GM12892 (cell line): Measurements from ENCODE around the gene CPXM1. TPM values are rescaled to one million over a fixed set of nuclear protein-coding genes. Genes with fewer than 3 reads are reported as not detected.

Experiments used
- DNase-seq: peaks from one replicate; pipeline ENCODE4 v3.0.0; 2011; ENCODE audit not compliant: insufficient read length
- FAIRE-seq: peaks from 2 replicates; lab custom pipeline; 2011; peaks lifted over from hg19 to GRCh38; lab: Jason Lieb, UNC
- POLR2A ChIP-seq: IDR thresholded peaks from 2 replicates; pipeline ENCODE4 v1.6.1; 2011; ENCODE audit warnings: low read depth, low read length, control low read depth
- POLR2AphosphoS5 ChIP-seq: IDR thresholded peaks from 2 replicates; pipeline ENCODE4 v1.6.1; 2011; ENCODE audit warnings: low read depth, low read length, control low read depth
- TAF1 ChIP-seq: IDR thresholded peaks from 2 replicates; pipeline ENCODE4 v1.6.1; 2011; ENCODE audit warnings: low read depth, mild to moderate bottlenecking, control low read depth, low read length, borderline replicate concordance
- polyA plus RNA-seq: library from polyadenylated mRNA; unstranded; fragments of >200 nt; gene quantifications from one replicate; pipeline ENCODE4 v1.2.1, GENCODE V29; 2012; ENCODE audit warnings: missing spikeins, inconsistent platforms; ENCODE audit not compliant: missing spikeins

Gene CPXM1
- polyA plus RNA-seq: 0.23 TPM

DNA sequence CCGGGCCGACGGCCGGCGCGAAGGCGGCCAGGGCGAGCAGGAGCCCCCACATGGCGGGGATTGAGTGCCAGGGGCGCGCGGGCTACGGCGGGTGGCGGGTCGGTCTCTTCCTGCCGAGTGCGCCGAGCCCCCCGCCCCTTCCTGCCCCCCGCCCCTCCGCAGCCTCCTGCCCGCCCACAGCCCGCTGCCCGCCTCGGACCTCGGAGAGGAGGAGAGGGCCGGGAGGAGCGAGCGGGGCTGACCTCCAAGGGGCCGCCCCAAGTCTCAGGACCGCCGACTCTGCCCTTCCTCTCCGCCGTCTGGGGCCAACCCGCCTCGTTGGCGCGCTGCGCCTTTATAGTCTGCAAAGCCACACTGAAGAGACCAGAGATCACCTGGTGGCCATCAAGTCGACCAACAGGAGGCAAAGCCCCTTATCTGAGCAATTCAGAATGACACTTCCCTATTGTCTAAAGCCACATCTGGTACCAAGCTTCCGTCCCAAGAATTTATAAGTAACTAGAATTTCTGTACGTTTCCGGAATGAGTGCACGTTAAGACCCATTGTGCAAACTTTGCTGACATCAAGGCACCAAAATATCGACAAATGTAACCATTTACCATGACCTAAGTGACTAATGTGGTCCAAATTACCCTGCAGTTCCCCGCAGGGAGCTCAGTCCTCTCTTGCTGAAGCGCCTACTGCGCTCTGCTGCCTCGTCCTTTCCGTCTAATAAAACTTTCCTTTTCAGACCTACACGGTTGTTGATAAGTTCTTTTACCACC, at the start of gene CPXM1:
TSS of gene CPXM1 (minus strand) at position 107 of the 765 bp plus-strand sequence. CDS start at position 52, 55 bp downstream.
- TF ChIP-seq TAF1: no peak
- TF ChIP-seq POLR2A: no peak
- no peak for TF ChIP-seq POLR2AphosphoS5
- FAIRE-seq (no peak), DNase-seq (no peak)

DNA sequence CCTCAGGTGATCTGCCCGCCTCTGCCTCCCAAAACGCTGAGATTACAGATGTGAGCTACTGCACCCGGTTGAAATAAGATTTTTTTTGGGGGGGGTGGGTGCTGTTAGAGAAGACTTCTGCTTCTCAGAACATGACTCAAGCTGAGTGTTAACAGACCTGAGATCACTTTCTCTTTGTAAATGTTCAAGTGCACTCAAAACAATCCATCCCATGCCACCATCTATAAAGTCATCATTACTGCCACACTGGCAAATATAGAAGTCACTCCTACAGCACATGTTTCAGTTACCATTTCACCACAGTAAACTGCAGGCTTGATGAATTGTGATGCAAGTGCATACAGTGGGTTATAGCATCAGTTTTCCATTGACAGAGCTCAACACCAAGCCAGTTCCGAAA, 49.1 kb upstream of the CPXM1 start:
- no peak for TF ChIP-seq POLR2AphosphoS5
- TF ChIP-seq POLR2A: no peak
- TF ChIP-seq TAF1: no peak
- DNase-seq: no peak
- FAIRE-seq: no peak

DNA sequence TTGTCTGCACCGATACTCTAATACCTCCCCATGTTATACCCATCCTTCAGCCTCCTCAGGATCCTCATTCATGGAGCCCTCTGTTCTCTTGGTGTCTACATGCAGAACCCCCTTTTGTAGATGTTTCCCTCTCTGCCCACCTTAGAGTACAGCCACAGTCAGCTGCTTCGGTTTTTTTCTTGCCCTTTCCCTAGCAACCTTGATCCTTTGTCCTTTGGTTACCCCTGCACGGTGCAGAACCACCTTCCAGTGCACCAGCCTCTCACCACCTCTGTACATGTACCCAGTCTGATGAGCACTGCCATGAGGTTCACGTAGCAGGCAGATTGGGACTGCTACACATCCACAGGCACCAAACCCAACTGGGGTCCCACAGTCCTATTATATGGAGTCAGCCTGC, 47.4 kb upstream of the CPXM1 start:
- DNase-seq: no peak
- TF ChIP-seq POLR2AphosphoS5 (no peak), POLR2A (no peak), TAF1 (no peak)
- FAIRE-seq: no peak

DNA sequence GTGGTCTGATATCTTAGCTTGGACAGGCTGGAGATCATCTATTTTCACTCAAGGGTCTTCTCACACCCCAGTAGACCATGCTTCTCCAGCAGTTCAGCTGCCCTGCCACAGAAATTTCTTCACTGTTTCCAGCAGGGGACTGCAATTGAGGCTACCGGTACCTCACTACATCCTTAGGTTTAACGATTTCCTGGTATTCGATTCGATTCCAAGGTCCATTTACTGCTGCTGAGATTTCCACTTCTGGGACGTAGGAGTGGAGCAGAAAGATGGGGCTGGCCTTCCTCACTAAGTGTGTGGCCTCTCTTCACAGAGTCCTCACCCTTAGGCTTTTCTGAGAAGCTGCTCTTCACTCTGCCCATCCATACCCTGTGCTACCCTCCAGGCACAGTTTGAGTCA, 46.3 kb upstream of the CPXM1 start:
- no peak for FAIRE-seq

DNA sequence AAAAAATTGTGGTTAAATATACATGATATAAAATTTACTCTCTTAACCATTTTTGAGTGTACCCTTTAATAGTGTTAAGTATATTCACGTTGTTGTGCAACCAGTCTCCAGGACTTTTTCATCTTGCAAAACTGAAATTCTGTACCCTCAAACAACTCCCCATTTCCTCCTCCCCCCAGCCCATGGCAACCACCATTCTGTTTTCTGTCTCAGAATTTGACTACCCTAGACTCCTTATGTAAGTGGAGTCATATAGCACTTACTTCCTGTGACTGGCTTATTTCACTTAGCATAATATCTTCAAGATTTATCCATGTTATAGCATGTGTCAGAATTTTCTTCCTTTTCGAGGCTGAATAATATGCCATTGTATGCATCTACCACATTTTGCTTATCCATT, 45.2 kb upstream of the CPXM1 start:
- DNase-seq: no peak
- no peak for TF ChIP-seq POLR2A
- no peak for TF ChIP-seq POLR2AphosphoS5
- TF ChIP-seq TAF1: no peak
- no peak for FAIRE-seq

More for the DNA sequence above, 46.3 kb upstream of the CPXM1 start:
- TF ChIP-seq TAF1 (no peak), POLR2AphosphoS5 (no peak), POLR2A (no peak)
- DNase-seq: no peak

DNA sequence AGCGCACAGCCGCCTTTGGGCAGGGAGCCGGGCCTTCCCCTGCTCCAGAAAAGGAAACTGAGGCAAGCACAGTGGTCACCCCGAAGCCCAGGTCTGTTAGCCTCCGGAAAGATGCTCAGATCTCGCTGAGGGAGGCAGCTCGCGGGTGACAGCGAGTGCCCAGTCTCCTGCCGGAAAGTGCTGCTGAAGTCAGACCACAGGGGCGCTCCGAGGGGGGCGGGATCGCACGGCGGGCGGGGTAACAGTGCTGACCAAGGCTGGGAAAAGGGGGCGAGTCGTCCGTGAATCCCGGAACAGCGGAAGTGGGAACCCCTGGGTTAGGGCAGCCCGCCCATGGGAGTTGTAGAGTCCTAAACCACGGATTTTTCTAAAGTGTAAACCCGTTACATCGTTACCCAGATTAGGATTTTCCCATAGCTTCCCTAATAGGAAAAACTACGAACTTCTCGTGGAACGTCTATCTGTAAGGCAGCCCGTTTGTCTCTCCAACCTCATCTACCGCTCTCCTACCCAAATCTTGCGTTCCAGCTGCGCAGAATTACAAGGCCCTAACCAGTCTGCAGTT, 40.6 kb upstream of the CPXM1 start:
- peak; percentile 9 for FAIRE-seq
- no peak for TF ChIP-seq POLR2AphosphoS5
- TF ChIP-seq TAF1: no peak
- DNase-seq: peak; percentile 61

DNA sequence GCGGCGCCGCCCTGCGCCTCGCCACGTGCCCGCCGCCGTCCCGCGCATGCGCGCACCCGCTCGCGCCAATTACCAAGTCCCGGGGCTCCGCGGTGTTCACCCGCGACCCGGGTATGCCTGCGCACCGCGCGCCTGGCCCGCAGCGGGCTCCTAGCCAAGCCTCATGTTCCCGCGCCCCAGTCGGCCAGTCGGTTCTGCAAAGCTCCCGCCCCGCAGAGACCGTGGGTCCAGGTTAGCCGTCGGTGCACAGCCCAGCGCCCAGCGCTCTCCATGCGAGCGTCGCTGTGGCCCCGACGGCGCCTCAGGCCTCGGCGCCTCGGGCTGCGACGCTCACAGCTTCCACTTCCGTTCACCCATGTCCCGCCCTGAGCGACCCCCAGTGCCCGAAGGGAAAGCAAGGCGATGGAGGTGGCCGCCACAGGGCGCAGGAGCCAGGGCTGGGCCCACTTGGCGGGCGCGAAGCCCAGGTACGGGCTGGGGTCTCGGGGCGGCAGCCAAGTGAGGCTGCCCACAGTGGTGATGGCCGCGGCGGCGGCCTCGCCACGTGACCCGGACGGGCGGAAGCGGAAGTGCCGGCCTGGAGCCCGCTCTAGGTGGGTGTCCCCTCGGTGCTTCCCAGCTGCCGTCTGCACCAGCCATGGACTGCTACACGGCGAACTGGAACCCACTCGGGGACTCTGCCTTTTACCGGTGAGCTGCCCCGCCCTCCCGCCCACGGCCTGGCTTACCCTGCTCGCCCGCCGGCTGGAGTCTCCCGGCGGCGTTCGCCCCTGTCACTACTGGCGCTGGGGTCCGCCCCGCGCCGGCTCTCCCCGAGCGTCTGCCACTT, 39.9 kb upstream of the CPXM1 start, which contains the start of the genes PCED1A and VPS16:
TSS of gene PCED1A (minus strand) at position 518 of the 829 bp plus-strand sequence. CDS start 743 bp downstream, outside the sequence.
TSS of gene VPS16 (plus strand) at position 608 of the 829 bp plus-strand sequence. CDS start at position 638, 30 bp downstream.
- FAIRE-seq (peak; percentile 99), DNase-seq (peak; percentile 99)
- peak; percentile 44; the same call in 1 of the 2 replicates for TF ChIP-seq TAF1
- TF ChIP-seq POLR2A: peak; percentile 78; the same call in 1 of the 2 replicates
- peak; percentile 51; the same call in 1 of the 2 replicates for TF ChIP-seq POLR2AphosphoS5

DNA sequence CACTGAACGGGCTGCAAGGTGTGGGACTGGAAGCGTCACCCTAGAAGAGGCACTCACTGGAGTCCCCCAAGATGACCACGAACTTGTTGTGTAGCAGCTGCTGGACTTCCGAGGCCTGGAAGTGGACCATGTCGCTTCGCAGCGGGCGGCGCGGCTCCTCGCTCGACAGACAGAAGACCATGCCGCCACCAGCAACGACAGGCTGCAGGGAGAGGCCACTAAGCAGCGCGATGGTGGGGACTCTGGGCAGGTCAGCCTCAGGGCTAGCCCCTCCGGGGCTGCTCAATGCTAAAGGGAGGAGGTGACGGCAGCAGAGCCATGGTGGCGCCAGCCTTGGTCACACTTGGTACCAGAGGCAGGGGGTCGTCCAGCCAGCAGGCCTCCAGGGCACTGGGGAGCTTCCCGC, 39.3 kb upstream of the CPXM1 start:
- TF ChIP-seq POLR2AphosphoS5: no peak
- TF ChIP-seq POLR2A: no peak
- TF ChIP-seq TAF1: no peak
- FAIRE-seq (peak; percentile 74), DNase-seq (no peak)

DNA sequence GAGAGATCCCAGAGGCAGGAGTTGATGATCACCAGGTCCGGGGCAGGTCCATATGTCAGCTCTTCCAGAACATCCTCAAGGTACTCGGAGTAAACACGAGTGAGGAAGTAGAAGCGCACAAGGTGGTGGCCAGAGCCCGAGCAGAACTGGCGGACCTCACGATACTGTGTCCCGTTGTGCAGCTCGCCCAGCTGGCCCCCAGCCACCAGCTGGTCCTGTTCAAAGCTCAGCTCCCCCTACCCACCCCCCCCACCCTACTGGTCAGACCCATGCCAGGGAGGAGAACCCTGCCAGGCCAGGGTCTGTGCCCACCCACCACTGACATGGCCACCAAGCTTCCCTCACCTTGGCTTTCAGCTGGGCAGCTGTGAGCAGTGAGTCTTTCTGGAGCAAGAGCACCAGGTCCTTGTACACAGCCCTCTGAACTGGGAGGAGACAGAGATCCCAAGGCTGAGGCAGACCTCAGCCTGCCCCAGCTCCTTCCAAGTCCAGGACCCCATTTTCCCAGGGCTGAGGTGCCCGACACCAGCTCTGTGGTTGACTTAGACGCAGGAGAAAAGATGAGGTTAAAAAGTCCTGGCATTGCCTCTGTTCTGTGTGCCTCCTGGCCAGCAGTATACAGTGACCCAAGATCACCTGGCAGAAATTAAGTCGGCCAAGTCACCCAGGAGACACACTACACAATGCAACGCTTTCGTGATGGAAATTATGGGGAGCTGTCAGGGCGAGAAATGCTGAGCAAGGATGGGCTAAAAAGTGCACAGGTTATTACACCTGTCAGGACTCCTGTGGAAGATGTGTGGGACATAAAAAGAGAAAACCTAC, 38.6 kb upstream of the CPXM1 start:
- DNase-seq (no peak), FAIRE-seq (no peak)
- TF ChIP-seq TAF1: no peak
- TF ChIP-seq POLR2A: no peak
- no peak for TF ChIP-seq POLR2AphosphoS5

DNA sequence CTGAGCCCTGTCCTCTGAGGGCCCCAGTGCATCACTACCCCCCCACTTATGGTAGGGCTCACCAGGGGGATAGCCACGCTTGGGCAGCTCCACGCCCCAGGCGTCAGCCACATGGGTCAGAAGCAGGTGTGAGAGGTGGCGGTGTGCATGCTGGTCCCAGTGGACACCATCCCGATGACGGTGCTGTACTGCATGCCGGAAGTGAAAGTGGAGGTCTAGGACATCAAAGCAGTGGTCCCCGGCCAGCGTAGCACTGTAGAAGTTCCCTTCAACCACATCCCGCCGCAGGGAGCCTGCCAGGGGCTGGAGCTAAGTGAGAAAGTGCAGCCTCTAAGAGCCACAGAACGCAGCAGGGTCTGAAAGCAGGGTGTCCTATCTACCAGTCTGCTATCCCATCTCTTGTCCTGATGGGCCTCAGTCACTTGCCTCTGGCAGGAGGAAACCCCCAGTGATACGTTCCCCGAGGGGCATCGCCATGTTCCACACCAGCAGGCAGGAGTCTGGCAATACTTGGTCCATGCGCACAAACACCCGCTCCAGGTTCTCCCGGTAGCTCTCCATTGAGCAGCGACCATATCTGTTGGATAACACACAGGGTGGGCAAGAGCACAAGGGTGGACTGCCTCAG, 37.9 kb upstream of the CPXM1 start:
- DNase-seq (no peak), FAIRE-seq (peak; percentile 58)
- TF ChIP-seq TAF1 (no peak), POLR2AphosphoS5 (no peak), POLR2A (no peak)
